Endothelial cell (in vitro differentiated cells): Measurements from ENCODE around the gene WFDC2. TPM values are rescaled to one million over a fixed set of nuclear protein-coding genes. Genes with fewer than 3 reads are reported as not detected.
A peak's percentile ranks its signal among the peaks of the same experiment; 100 is the strongest.

Source experiments
- microRNA-seq: library from miRNA; unstranded; fragments of <30 nt; microRNA quantifications from one replicate; pipeline ENCODE4, GENCODE V29; 2020; ENCODE audit not compliant: unreplicated experiment
- total RNA-seq: library from RNA; stranded (reverse); fragmentation: NEBNext Ultra II Directional; extraction: Animal tissue kit (Norgen Biotek cat#: 25700); gene quantifications from one replicate; pipeline ENCODE4 v1.2.1, GENCODE V29; 2021; ENCODE audit not compliant: unreplicated experiment

The WFDC2 gene
- total RNA-seq, 1 donor from 2014 or later: 4.6 TPM

Small RNA genes within 50 kb of the gene (microRNA-seq; reads per million reads assigned to microRNA genes)
- gene MIR6812: 1.2 reads per million, percentile 17 among the genes with 10 or more reads in this experiment

Other genes with a start within 250 kb of the WFDC2 start
- gene SEMG2, start 248.4 kb upstream of the WFDC2 start, total RNA-seq: not detected
- 0.82 TPM for gene SLPI, start 215.2 kb upstream of the WFDC2 start, total RNA-seq
- not detected for gene RBPJL, start 162.9 kb upstream of the WFDC2 start, total RNA-seq
- not detected for gene MATN4, start 161.5 kb upstream of the WFDC2 start, total RNA-seq
- 7.4 TPM for gene SDC4, start 121.3 kb upstream of the WFDC2 start, total RNA-seq
- 20.0 TPM for gene SYS1, start 106.6 kb upstream of the WFDC2 start, total RNA-seq
- gene TP53TG5, start 91.4 kb upstream of the WFDC2 start, total RNA-seq: not detected
- gene DBNDD2, start 61.5 kb upstream of the WFDC2 start, total RNA-seq: 2.0 TPM
- 68.6 TPM for gene PIGT, start 53.6 kb upstream of the WFDC2 start, total RNA-seq
- gene SPINT3, start 45.9 kb downstream of the WFDC2 start, total RNA-seq: not detected
- gene WFDC6, start 69.7 kb downstream of the WFDC2 start, total RNA-seq: not detected
- gene EPPIN, start 77.6 kb downstream of the WFDC2 start, total RNA-seq: not detected
- not detected for gene WFDC8, start 109.5 kb downstream of the WFDC2 start, total RNA-seq
- gene WFDC10A, start 160.0 kb downstream of the WFDC2 start, total RNA-seq: not detected
- gene WFDC9, start 161.5 kb downstream of the WFDC2 start, total RNA-seq: not detected
- not detected for gene WFDC11, start 200.5 kb downstream of the WFDC2 start, total RNA-seq
- gene WFDC13, start 232.3 kb downstream of the WFDC2 start, total RNA-seq: not detected
- not detected for gene WFDC10B, start 235.3 kb downstream of the WFDC2 start, total RNA-seq